A172 (cell line): ENCODE measurements around the gene ZBTB7A. TPM values are rescaled to one million over a fixed set of nuclear protein-coding genes. Genes with fewer than 3 reads are reported as not detected.

ENCODE experiments used
- DNase-seq: peaks from one replicate; pipeline ENCODE4 v3.0.0-alpha.2; 2015; ENCODE audit warnings: low spot score
- total RNA-seq: library from RNA; depleted of rRNA; stranded (reverse); fragments of >200 nt; shearing (Covaris generic); gene quantifications from 2 replicates; pipeline ENCODE4 v1.2.3, GENCODE V29; 2014; rRNA removed

ZBTB7A gene
- total RNA-seq, result 15.8 and 16.4 TPM in 2 replicates

GRCh38 chr19:4066682-4067395 is at the start of gene ZBTB7A:
TSS of gene ZBTB7A (minus strand) at chr19:4066899. CDS start at chr19:4055232, 11,667 bp downstream.
- DNase-seq, result peak; percentile 63

- no peak for DNase-seq
These were observed 49.2 kb upstream of the ZBTB7A start for GRCh38 chr19:4115818-4116385.

- DNase-seq, result no peak
These were observed 48.5 kb upstream of the ZBTB7A start for GRCh38 chr19:4115050-4115817.

GRCh38 chr19:4114181-4114580 is 47.5 kb upstream of the ZBTB7A start:
- no peak for DNase-seq

GRCh38 chr19:4113398-4114088 is 46.8 kb upstream of the ZBTB7A start:
- DNase-seq, result no peak

GRCh38 chr19:4112367-4112766 is 45.7 kb upstream of the ZBTB7A start:
- DNase-seq, result no peak

GRCh38 chr19:4109626-4109945 is 42.9 kb upstream of the ZBTB7A start:
- no peak for DNase-seq

- no peak for DNase-seq
These were observed 42.3 kb upstream of the ZBTB7A start for GRCh38 chr19:4108767-4109625.

- peak; percentile 42 for DNase-seq
These were observed 36.4 kb upstream of the ZBTB7A start for GRCh38 chr19:4103080-4103433.

- no peak for DNase-seq
These were observed 35.8 kb upstream of the ZBTB7A start for GRCh38 chr19:4102339-4103079.

- no peak for DNase-seq
These were observed 34.7 kb upstream of the ZBTB7A start for GRCh38 chr19:4101496-4101770.

GRCh38 chr19:4100647-4101495 is 34.2 kb upstream of the ZBTB7A start:
- DNase-seq, result no peak

GRCh38 chr19:4099041-4099764 is 32.5 kb upstream of the ZBTB7A start:
- DNase-seq, result no peak

- DNase-seq, result no peak
These were observed 31.8 kb upstream of the ZBTB7A start for GRCh38 chr19:4098493-4098892.

GRCh38 chr19:4097501-4097900 is 30.8 kb upstream of the ZBTB7A start:
- no peak for DNase-seq

GRCh38 chr19:4096049-4096892 is 29.6 kb upstream of the ZBTB7A start:
- DNase-seq, result no peak

- no peak for DNase-seq
These were observed 28.8 kb upstream of the ZBTB7A start for GRCh38 chr19:4095488-4095844.

- DNase-seq, result no peak
These were observed 28.2 kb upstream of the ZBTB7A start for GRCh38 chr19:4094761-4095487.
